Left colon (tissue), 2 donors: ENCODE measurements around the gene MROH7. TPM values are rescaled to one million over a fixed set of nuclear protein-coding genes. Genes with fewer than 3 reads are reported as not detected.

Source experiments
- ATAC-seq: fragments of 200-7000 bp; cut with Tn5 transposase; one replicate; pipeline ENCODE4 v1.9.1; 2020; ENCODE audit warnings: mild to moderate bottlenecking, moderate library complexity
- DNase-seq, 2 donors: peaks; one replicate each; pipeline ENCODE4 v3.0.0-alpha.2; 2020
- intact Hi-C, 2 donors: fragments of 100-400 bp; cut with DNase I in 1 of 2; cut with micrococcal nuclease in 1 of 2; formaldehyde crosslinking; loops; one replicate each; pipeline versions ENCODE4 v1.11.2 to v1.14.0; 2022; cut with DNase I, micrococcal nuclease
- long read RNA-seq: library from polyadenylated mRNA; unstranded; transcript quantifications from one replicate; pipeline ENCODE4 v2.0.0, GENCODE V29; 2021
- total RNA-seq, 2 donors: library from RNA; stranded (reverse); fragmentation: NEBNext Ultra II Directional; extraction: Animal tissue kit (Norgen Biotek cat#: 25700); gene quantifications; one replicate each; pipeline ENCODE4 v1.2.1, GENCODE V29; 2021
- donor health status: DM: no; HTN: no; CAD: no.
- donor health status: DM: yes; HTN: yes; CAD: no.

The MROH7 gene
- 10 to 100 TPM; 11.8 to 14.2 TPM for total RNA-seq
- long read RNA-seq = 0 reads

- intact Hi-C loops = no loop called here
- ATAC-seq (peak; percentile 96), DNase-seq (peak; percentile 64 to 81)
These were observed at the start of gene MROH7 for GRCh38 chr1:54640863-54641836. Gene MROH7, plus strand, starts transcription at chr1:54641786. Its CDS starts 11,141 bp downstream, at chr1:54652927.

GRCh38 chr1:54593571-54594160 lies 47.9 kb upstream of the MROH7 start:
- no peak for DNase-seq
- ATAC-seq = no peak
- intact Hi-C loops = no loop called here

- intact Hi-C loops = no loop called here
- ATAC-seq = no peak
- no peak for DNase-seq
These were observed 47.1 kb upstream of the MROH7 start for GRCh38 chr1:54594463-54594862.

- ATAC-seq = no peak
- no peak for DNase-seq
- intact Hi-C loops = no loop called here
These were observed 45.6 kb upstream of the MROH7 start for GRCh38 chr1:54595956-54596498.

- ATAC-seq = no peak
- intact Hi-C loops = no loop called here
- no peak for DNase-seq
These were observed 44.8 kb upstream of the MROH7 start for GRCh38 chr1:54596756-54597155.

GRCh38 chr1:54597455-54598030 lies 44.0 kb upstream of the MROH7 start:
- DNase-seq (no peak), ATAC-seq (no peak)

GRCh38 chr1:54599211-54599823 lies 42.3 kb upstream of the MROH7 start:
- no peak for ATAC-seq
- intact Hi-C loops = no loop called here
- DNase-seq = no peak

More at GRCh38 chr1:54597455-54598030, 44.0 kb upstream of the MROH7 start:
- intact Hi-C loops = no loop called here

- ATAC-seq (no peak), DNase-seq (no peak)
- intact Hi-C loops = no loop called here
These were observed 40.5 kb upstream of the MROH7 start for GRCh38 chr1:54600947-54601721.

GRCh38 chr1:54601730-54602129 lies 39.9 kb upstream of the MROH7 start:
- no peak for ATAC-seq
- intact Hi-C loops = no loop called here
- DNase-seq = no peak

GRCh38 chr1:54602554-54602953 lies 39.0 kb upstream of the MROH7 start:
- ATAC-seq (no peak), DNase-seq (no peak)
- intact Hi-C loops = no loop called here

GRCh38 chr1:54603241-54603640 lies 38.3 kb upstream of the MROH7 start:
- ATAC-seq (no peak), DNase-seq (no peak)
- intact Hi-C loops = no loop called here

- peak; percentile 76 for ATAC-seq
- intact Hi-C loops = no loop called here
- DNase-seq = peak; percentile 75 to 76
These were observed 37.5 kb upstream of the MROH7 start for GRCh38 chr1:54604051-54604450.

- intact Hi-C loops = no loop called here
- ATAC-seq (no peak), DNase-seq (no peak)
These were observed 36.8 kb upstream of the MROH7 start for GRCh38 chr1:54604572-54605370.

- DNase-seq = peak; percentile 73 to 79
- intact Hi-C loops = no loop called here
These were observed 35.2 kb upstream of the MROH7 start for GRCh38 chr1:54606096-54606989.

GRCh38 chr1:54606990-54607325 lies 34.6 kb upstream of the MROH7 start:
- intact Hi-C loops = no loop called here
- no peak for ATAC-seq
- no peak for DNase-seq

More at GRCh38 chr1:54606096-54606989, 35.2 kb upstream of the MROH7 start:
- ATAC-seq = peak; percentile 83

- intact Hi-C loops = no loop called here
- ATAC-seq (no peak), DNase-seq (no peak)
These were observed 33.6 kb upstream of the MROH7 start for GRCh38 chr1:54607821-54608565.
